ENCODE data around the gene PTGIS.
A peak's percentile ranks its signal among the peaks of the same experiment; 100 is the strongest.

The PTGIS gene

GRCh38 chr20:49485563-49485962, 82.4 kb downstream of the PTGIS start:
- no peak for DNase-seq

- peak; percentile 83 for DNase-seq
Measured at GRCh38 chr20:49484180-49485140, 83.5 kb downstream of the PTGIS start.

GRCh38 chr20:49483696-49484123, 84.2 kb downstream of the PTGIS start:
- no peak for DNase-seq

GRCh38 chr20:49483018-49483695, 84.8 kb downstream of the PTGIS start:
- DNase-seq: no peak

GRCh38 chr20:49482621-49483017, 85.3 kb downstream of the PTGIS start, which contains the start of gene KCNB1:
TSS of gene KCNB1 (minus strand) at chr20:49482668. CDS start at chr20:49482480, 188 bp downstream.
- no peak for DNase-seq

- no peak for DNase-seq
Measured at GRCh38 chr20:49482173-49482572, 85.8 kb downstream of the PTGIS start.

- no peak for DNase-seq
Measured at GRCh38 chr20:49481116-49481515, 86.8 kb downstream of the PTGIS start.

GRCh38 chr20:49480236-49480635, 87.7 kb downstream of the PTGIS start:
- DNase-seq: no peak

GRCh38 chr20:49479785-49480184, 88.2 kb downstream of the PTGIS start:
- no peak for DNase-seq

- DNase-seq: no peak
Measured at GRCh38 chr20:49478754-49479689, 88.9 kb downstream of the PTGIS start.

- DNase-seq: no peak
Measured at GRCh38 chr20:49478266-49478665, 89.7 kb downstream of the PTGIS start.

- DNase-seq: no peak
Measured at GRCh38 chr20:49477200-49477599, 90.7 kb downstream of the PTGIS start.

- DNase-seq: no peak
Measured at GRCh38 chr20:49476016-49476355, 92.0 kb downstream of the PTGIS start.

GRCh38 chr20:49475292-49476015, 92.5 kb downstream of the PTGIS start:
- DNase-seq: no peak

- no peak for DNase-seq
Measured at GRCh38 chr20:49471397-49471796, 96.5 kb downstream of the PTGIS start.

- no peak for DNase-seq
Measured at GRCh38 chr20:49470922-49471321, 97.0 kb downstream of the PTGIS start.

GRCh38 chr20:49469060-49469459, 98.9 kb downstream of the PTGIS start:
- DNase-seq: no peak

GRCh38 chr20:49468412-49468811, 99.5 kb downstream of the PTGIS start:
- DNase-seq: no peak

- no peak for DNase-seq
Measured at GRCh38 chr20:49466114-49466912, 101.6 kb downstream of the PTGIS start.

- DNase-seq: no peak
Measured at GRCh38 chr20:49464556-49464955, 103.4 kb downstream of the PTGIS start.

- DNase-seq: no peak
Measured at GRCh38 chr20:49462626-49463025, 105.3 kb downstream of the PTGIS start.
